OCI-LY7 (cell line): ENCODE data around the gene ADAM11. TPM values are rescaled to one million over a fixed set of nuclear protein-coding genes. Genes with fewer than 3 reads are reported as not detected.

ENCODE experiments used
- BruUV-seq: library from RNA; stranded (reverse); fragments of 400-500 nt; replicated peaks from 2 replicates; lab custom pipeline; 2021; lab: Mats Ljungman, UMichigan
- CTCF ChIA-PET: fragments of 300-600 bp; sonication (Branson Sonifier 250); formaldehyde crosslinking; loops from one replicate; lab custom pipeline; 2022; ENCODE audit warnings: antibody characterized with exemption; ENCODE audit not compliant: unreplicated experiment; lab: Charles Lee
- POLR2A ChIA-PET: fragments of 300-600 bp; sonication (Branson Sonifier 250); formaldehyde crosslinking; loops from one replicate; lab custom pipeline; 2022; ENCODE audit warnings: antibody characterized with exemption; lab: Charles Lee
- DNase-seq: peaks from one replicate; pipeline ENCODE4 v3.0.0-alpha.2; 2015; ENCODE audit warnings: low spot score
- H2AFZ ChIP-seq: fragments of 200-600 bp; sonication (generic), shearing (Covaris generic); 2 replicates; pipeline ENCODE4 v1.6.1; 2014; ENCODE audit warnings: mild to moderate bottlenecking, antibody characterized with exemption, low read length, moderate library complexity
- H3K27ac ChIP-seq: fragments of 200-600 bp; sonication (generic); 2 replicates; pipeline ENCODE4 v1.5.1; 2014; ENCODE audit warnings: mixed run types, low read depth, mild to moderate bottlenecking, moderate library complexity, low read length, inconsistent platforms; ENCODE audit not compliant: poor library complexity, severe bottlenecking
- H3K36me3 ChIP-seq: fragments of 200-600 bp; sonication (generic); 2 replicates; pipeline ENCODE4 v1.6.1; 2014; ENCODE audit warnings: mild to moderate bottlenecking, antibody characterized with exemption, low read length, moderate library complexity, mixed read lengths; ENCODE audit not compliant: insufficient read depth
- H3K4me1 ChIP-seq: fragments of 200-600 bp; sonication (generic); 2 replicates; pipeline ENCODE4 v1.5.1; 2014; ENCODE audit warnings: mild to moderate bottlenecking, low read length; ENCODE audit not compliant: insufficient read depth, poor library complexity, severe bottlenecking
- H3K4me2 ChIP-seq: fragments of 200-600 bp; sonication (generic); 2 replicates; pipeline ENCODE4 v1.6.1; 2014; ENCODE audit warnings: mild to moderate bottlenecking, low read length
- H3K4me3 ChIP-seq: fragments of 200-600 bp; sonication (generic); 2 replicates; pipeline ENCODE4 v1.5.1; 2014; ENCODE audit warnings: mild to moderate bottlenecking, low read depth, low read length; ENCODE audit not compliant: poor library complexity, severe bottlenecking
- H3K79me2 ChIP-seq: fragments of 200-600 bp; sonication (generic); 2 replicates; pipeline ENCODE4 v1.6.1; 2016; ENCODE audit warnings: low read depth, mild to moderate bottlenecking, low read length, moderate library complexity, mixed read lengths; ENCODE audit not compliant: insufficient read depth
- H3K9me2 ChIP-seq: fragments of 200-600 bp; sonication (generic); 2 replicates; pipeline ENCODE4 v1.6.1; 2016; ENCODE audit warnings: mild to moderate bottlenecking, low read length, mixed read lengths; ENCODE audit not compliant: insufficient read depth
- H3K9me3 ChIP-seq: fragments of 200-600 bp; sonication (generic); 2 replicates; pipeline ENCODE4 v1.6.1; 2014; ENCODE audit warnings: mild to moderate bottlenecking, mixed run types, low read length, mixed read lengths
- H4K20me1 ChIP-seq: fragments of 200-600 bp; sonication (generic); 2 replicates; pipeline ENCODE4 v1.6.1; 2014; ENCODE audit warnings: mild to moderate bottlenecking, antibody characterized with exemption, low read length, moderate library complexity, mixed read lengths; ENCODE audit not compliant: insufficient read depth
- EZH2phosphoT487 ChIP-seq: fragments of 200-600 bp; sonication (generic); IDR thresholded peaks from 2 replicates; pipeline ENCODE4 v1.6.1; 2018; ENCODE audit warnings: low read depth, borderline replicate concordance, mild to moderate bottlenecking, mixed run types, antibody characterized with exemption, low read length, moderate library complexity, mixed read lengths
- intact Hi-C: fragments of 100-400 bp; cut with micrococcal nuclease; formaldehyde crosslinking; loops from one replicate; pipeline ENCODE4 v1.10.0; 2022; ENCODE audit not compliant: unreplicated experiment
- total RNA-seq, 2 experiments: library from RNA; depleted of rRNA in 1 of 2; stranded (reverse); fragments of >200 nt in 1 of 2; shearing (Covaris generic) in 1 of 2; gene quantifications; 2 replicates each; pipeline ENCODE4 v1.2.3, GENCODE V29; 2014 to 2022
- TF ChIP-seq, protein P1 (sequence below): fragments of 200-600 bp; sonication (generic); conservative IDR thresholded peaks from 2 replicates; pipeline ENCODE4 v1.5.1; 2014; ENCODE audit warnings: mild to moderate bottlenecking, antibody characterized with exemption, low read length, moderate library complexity, mixed read lengths

The ADAM11 gene
- total RNA-seq, 2 experiments from 2014 or later: 1.1 to 3.3 TPM

- Histone ChIP-seq H3K4me1 (no peaks in the 10 kb centered on the region), H2AFZ (no peak overlapping the region), H3K79me2 (no peaks in the 10 kb centered on the region), H3K4me2 (no peak overlapping the region), H3K9me3 (no peaks in the 10 kb centered on the region), H3K27ac (no peak overlapping the region), H3K4me3 (no peak overlapping the region), H4K20me1 (no peaks in the 10 kb centered on the region), H3K36me3 (no peaks in the 10 kb centered on the region), H3K9me2 (no peaks in the 10 kb centered on the region)
- TF ChIP-seq, protein P1, sequence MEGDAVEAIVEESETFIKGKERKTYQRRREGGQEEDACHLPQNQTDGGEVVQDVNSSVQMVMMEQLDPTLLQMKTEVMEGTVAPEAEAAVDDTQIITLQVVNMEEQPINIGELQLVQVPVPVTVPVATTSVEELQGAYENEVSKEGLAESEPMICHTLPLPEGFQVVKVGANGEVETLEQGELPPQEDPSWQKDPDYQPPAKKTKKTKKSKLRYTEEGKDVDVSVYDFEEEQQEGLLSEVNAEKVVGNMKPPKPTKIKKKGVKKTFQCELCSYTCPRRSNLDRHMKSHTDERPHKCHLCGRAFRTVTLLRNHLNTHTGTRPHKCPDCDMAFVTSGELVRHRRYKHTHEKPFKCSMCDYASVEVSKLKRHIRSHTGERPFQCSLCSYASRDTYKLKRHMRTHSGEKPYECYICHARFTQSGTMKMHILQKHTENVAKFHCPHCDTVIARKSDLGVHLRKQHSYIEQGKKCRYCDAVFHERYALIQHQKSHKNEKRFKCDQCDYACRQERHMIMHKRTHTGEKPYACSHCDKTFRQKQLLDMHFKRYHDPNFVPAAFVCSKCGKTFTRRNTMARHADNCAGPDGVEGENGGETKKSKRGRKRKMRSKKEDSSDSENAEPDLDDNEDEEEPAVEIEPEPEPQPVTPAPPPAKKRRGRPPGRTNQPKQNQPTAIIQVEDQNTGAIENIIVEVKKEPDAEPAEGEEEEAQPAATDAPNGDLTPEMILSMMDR: no peak
- TF ChIP-seq EZH2phosphoT487: no peak
- no TSS peak for BruUV-seq
- DNase-seq: no peak
- intact Hi-C loops: no loop called here
- ChIA-PET POLR2A (interaction anchor here (0.6 kb wide), 1 partner anchor 18 kb away, joined by 3 read pairs; no protein-coding TSS in a partner anchor), CTCF (no interaction called here)
These were observed 1.5 kb upstream of the ADAM11 start for GRCh38 chr17:44757045-44757917.

- intact Hi-C loops: no loop called here
- TF ChIP-seq, protein P1: no peak
- TF ChIP-seq EZH2phosphoT487: no peak
- H3K79me2 ChIP-seq: no peaks in the 10 kb centered on the region
- no peak overlapping the region for H2AFZ ChIP-seq
- no peaks in the 10 kb centered on the region for H3K9me3 ChIP-seq
- no peak overlapping the region for H3K4me2 ChIP-seq
- no peak for DNase-seq
- POLR2A ChIA-PET: no interaction called here
- BruUV-seq: no TSS peak
- H3K27ac ChIP-seq: no peak overlapping the region
- no peaks in the 10 kb centered on the region for H3K4me1 ChIP-seq
- H4K20me1 ChIP-seq: no peaks in the 10 kb centered on the region
- CTCF ChIA-PET: no interaction called here
- H3K36me3 ChIP-seq: no peaks in the 10 kb centered on the region
- no peak overlapping the region for H3K4me3 ChIP-seq
- H3K9me2 ChIP-seq: no peaks in the 10 kb centered on the region
These were observed 822 bp upstream of the ADAM11 start for GRCh38 chr17:44757918-44758413.
